Retina (tissue), 1 donor: ENCODE data around the gene S100B.
"Not testable (repeated sequence)": the region's sequence is repeated elsewhere in the genome, so short reads cannot be mapped to it uniquely, and the experiment has no call there.

Source experiments
- DNase-seq: peaks from one replicate; pipeline ENCODE4 v3.0.0-alpha.2; 2016

Gene S100B

DNA sequence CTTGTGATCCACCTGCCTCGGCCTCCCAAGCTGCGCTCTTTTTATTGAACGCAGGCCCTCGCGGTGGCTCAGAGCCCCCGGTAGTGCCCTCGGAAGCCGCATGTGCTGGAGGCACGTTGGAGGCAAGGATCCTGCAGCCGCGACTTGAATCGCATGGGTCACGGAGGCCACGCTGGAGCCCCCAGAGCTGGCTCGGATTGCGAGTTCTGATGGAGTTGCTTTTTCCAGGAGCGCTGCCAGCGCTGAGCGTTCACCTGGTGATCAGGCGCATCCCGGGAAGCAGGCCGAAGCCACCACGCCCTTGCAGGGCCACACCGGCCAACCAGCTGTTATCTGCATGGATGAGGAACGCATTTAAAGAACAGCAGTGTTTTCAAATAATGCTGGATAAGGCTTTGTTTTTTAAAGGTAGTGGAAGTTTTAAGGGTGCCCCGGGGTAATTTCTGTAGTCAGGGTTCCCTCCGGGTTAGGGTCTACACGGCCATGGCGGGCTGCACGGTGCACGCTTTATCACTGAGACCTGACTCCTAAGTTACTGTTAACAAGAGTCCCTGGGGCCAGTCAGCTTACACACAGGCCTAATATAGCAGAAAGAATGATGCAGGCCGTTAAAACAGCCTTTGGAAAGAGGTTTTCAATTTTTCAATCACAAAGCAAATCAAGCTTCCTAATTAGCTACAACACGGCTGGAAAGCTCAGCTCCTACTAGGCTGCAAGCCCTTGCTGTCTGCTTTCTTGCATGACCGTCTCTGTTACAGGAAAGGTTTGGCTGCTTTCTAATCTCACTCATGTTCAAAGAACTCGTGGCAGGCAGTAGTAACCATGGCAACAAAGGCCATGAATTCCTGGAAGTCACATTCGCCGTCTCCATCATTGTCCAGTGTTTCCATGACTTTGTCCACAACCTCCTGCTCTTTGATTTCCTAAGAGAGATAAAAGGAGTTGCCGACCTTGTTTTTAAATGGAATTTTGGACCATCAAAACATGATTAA is 6.0 kb downstream of the S100B start:
- peak; percentile 67 for DNase-seq

DNA sequence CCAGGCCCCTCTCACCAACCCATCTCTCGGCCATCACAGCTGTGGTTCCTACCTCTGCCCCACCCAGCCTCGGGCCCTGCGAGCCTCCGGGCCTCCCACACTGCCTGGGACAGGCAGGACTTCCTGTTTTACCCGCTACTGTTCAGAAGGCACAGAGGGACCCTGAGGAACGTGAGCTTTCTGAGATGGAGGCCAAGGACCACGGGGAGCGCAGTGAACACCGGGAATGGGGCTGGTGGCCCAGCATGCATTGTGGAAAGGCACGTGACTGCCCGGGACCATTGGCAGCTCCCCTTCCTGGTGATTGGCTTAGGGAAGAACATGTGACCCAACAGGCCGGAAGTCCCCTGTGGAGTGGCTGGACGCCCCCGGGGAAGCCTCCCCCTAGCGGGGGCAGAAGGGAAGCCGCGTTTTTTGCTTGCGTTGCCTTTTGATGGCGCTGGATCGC is 7.0 kb downstream of the S100B start:
- DNase-seq: no peak

DNA sequence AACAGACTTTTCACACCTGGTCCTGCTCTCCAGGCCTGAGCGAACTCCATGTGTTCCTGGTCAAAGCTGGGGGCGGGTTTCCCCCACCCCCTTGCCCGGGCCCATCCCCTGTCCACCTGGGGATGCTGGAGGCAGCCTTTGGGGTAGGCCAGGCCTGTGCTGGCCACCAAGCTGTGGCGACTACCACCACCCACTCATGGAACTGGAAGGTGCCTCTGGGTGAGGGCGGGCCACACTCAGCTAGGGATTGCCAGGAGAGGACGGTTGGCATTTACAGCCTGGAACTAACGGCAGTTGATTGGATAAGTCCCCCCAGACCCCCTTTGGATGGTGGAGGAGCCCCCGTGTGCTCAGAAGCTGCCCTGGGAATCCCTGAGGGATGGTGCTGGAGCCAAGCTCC is 7.9 kb downstream of the S100B start:
- DNase-seq: no peak

DNA sequence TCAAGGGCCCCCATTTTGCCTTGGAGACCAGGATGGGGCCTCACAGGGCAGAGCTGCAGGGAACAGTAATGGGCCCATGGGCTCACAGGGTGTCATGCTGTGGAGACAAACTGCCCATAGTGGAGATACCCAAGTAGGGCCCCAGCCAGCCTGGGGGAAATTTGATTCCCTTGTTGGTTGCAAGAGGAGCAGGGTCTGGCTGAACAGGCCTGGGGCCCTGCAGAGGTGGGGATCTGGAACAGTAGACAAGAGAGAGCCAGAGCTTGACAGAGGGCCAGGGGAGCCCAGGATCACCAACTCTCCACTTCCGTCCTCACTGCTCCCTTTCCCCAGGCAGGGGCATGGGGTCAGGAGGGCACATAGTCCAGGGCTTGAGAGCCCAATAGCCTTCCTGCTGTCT is 8.7 kb downstream of the S100B start:
- no peak for DNase-seq

DNA sequence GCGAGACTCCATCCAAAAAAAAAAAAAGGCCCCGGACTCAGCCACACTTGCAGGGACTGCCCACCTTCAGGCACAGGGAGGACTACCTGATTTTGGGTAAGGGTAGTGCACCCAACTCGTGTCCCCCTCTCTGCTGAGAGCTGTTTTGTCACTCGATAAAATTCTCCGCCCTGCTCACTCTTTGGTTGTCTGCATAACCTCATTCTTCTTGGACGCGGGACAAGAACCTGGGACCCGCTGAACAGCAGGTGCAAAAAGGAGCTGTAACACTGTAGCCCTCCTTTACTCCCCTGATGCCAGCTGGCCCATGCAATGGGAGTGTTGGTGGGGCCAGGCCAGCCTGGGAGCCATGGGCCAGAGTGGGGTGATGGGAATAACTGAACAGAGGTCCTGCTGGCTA is 10.6 kb downstream of the S100B start:
- DNase-seq: no peak

DNA sequence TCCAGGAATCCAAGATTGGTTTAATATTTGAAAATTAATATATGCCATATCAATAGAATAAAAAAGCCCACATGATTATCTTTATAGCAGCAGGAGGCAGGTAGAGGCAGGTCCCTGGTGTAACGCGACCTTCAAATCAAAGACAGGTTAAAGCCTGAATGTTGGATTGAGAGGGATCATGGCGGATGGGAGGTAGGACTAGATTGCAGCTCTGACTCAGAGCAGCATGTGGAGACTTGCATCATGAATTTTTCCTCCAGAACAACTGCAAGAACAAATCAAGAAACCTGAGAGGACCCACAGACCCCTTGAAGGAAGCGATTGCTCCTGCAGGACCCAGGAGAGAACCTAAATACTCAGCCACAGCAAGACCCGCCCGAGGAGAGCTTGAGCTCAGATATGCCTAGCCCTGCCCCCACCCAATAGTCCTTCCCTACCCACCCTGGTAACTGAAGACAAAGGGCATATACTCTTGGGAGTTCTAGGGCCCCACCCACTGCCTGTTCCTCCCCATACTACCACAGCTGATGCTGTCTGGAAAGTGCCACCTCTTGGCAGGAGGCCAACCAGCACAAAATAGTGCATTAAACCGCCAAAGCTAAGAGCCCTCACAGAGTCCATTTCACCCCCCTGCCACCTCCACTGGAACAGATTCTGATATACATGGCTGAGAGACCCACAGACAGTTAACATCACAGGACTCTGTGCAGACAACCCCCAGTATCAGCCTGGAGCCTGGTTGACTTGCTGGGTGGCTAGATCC is 19.5 kb downstream of the S100B start:
- no peak for DNase-seq

DNA sequence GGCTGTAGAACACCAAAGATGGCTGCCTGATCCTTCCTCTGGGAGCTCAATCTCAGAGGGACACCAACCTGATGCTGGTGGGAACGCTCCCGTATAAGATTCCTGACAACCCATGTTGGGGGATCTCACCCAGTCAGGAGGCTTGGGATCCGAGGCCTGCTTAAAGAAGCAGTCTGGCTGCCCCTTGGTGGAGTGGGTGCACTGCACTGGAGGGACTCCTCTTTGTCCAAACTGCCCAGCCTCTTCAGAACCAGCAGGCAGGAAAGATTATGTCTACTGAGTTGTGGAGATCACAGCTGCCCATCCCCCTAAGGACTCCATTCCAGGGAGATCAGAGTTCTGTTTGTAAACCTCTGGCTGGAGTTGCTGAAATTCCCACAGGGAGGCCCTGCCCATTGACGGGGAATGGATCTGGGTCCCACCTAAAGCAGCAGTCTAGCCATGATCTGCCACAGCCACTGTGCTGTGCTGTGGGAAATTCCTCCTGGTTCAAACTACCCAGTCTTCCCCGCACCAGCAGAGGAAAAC is 23.0 kb downstream of the S100B start:
- no peak for DNase-seq

DNA sequence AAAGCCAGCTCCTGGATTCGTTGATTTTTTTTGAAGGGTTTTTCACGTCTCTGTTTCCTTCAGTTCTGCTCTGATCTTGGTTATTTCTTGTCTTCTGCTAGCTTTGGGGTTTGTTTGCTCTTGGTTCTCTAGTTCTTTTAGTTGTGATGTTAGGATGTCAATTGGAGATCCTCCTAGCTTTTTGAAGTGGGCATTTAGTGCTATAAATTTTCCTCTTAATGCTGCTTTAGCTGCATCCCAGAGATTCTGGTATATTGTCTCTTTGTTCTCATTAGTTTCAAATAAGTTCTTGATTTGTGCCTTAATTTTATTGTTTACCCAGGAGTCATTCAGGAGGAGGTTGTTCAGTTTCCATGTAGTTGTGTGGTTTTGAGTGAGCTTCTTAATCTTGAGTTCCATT is 25.5 kb downstream of the S100B start:
- not testable (repeated sequence) for DNase-seq

DNA sequence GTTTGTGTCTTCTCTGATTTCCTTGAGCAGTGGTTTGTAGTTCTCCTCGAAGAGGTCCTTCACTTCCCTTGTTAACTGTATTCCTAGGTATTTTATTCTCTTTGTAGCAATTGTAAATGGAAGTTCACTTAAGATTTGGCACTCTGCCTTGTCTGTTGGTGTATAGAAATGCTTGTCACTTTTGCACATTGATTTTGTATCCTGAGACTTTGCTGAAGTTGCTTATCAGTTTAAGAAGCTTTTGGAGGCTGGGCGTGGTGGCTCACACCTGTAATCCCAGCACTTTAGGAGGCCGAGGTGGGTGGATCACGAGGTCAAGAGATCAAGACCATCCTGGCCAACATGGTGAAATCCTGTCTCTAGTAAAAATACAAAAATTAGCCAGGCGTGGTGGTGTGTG is 27.1 kb downstream of the S100B start:
- not testable (repeated sequence) for DNase-seq

DNA sequence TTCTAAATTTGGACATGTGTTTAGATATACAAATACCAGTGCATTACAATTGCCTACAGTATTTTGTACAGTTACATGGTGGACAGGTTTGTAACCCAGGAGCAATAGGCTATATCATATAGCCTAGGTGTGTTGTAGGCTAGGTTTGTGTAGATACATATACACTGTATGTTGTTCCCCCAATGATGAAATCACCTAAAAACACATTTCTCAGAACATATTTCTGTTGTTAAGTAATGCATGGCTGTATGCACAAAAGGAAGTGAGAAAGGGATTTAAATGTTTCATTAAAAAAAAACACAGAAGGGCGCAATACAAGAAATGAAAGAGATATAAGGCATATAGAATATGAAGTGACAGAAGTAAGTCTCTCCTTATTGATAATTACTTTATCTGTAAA is 32.0 kb downstream of the S100B start:
- no peak for DNase-seq

DNA sequence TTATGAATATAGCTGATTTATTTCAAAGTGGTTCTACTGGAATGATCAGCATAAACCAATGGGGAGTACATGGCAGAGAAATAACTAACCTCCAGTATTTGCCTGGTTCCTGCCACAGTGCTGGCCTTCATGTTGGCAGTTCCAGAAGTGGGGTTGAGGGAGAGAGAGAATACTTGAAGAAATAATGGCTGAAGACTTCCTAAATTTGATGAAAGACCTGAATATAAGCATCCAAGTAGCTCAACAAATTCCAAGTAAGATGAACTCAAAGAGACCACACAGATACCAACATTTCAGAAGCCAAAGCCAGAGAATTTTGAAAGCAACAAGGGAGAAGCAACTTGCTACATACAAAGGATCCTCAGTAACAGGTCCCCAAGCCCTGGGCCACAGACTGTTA is 34.3 kb downstream of the S100B start:
- DNase-seq: no peak

DNA sequence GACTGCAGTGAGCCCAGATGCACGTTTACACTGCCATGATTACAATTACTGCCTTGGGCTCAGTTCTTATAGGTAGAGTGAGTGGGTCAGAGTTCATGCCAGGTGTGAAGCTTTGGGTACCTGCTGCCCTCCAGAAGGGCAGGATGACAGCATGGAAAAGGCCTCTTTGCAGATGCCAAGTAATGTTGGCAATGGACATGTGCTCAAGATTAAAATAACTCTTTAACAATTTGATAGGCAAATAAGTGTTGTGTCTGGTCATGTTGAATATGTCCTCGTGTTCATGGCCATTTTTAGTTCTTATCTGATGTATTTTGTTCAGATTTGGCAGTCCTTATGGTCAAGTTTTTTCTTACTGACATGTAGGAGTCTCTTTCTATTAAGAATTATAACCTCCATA is 34.8 kb downstream of the S100B start:
- DNase-seq: no peak

DNA sequence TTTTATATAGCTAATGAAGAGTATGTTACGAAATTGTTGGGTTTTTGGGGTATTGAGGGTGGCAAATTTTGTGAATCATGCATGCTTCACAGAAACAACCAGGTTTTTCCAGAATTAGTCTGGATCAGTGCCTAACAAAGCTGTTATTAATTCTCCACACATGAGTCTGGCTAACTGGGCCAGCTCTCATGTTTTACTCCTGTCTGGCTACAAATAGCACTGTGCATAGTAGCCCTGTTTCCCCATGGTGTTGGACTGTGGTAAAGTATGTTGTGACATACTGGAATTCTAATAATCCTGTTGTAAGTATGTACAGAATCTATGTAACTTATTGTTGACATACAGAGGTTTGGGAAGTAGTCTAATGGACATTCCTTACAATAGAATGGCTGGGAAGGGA is 35.8 kb downstream of the S100B start:
- no peak for DNase-seq

DNA sequence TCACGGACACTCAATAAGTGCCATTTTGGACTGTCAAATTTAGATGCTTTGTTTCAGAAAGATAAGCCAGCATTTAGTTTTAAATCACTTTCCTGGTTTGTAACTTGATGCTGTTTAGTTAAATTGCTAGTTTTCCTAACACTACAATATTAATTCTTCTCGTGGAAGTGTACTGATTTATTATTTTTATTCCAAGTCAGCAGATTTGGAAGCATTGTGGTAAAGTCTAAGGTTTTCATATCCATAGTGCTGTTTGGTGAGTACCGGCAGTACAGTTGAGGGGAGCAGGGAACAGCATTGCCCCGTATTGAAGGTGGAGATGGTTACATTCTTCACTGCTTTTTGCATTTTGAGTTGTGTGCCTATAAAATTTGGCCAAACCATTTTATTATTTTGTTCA is 36.3 kb downstream of the S100B start:
- DNase-seq: no peak

DNA sequence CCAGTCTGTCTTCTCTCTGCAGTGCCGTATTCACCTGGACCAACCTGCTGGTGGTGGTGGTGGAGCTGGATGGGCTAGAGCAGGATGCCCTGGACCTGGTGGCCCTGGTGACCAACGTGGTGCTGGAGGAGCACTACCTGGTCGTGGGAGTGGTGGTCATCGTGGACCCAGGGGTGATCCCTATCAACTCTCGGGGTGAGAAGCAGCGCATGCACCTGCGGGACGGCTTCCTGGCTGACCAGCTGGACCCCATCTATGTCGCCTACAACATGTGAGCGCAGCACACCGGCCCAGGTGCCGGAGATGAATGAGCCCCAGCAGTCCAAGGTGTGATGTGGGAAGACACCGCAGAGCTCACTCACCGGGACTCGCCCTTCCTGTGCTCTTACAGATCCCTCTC is 37.5 kb downstream of the S100B start:
- no peak for DNase-seq

DNA sequence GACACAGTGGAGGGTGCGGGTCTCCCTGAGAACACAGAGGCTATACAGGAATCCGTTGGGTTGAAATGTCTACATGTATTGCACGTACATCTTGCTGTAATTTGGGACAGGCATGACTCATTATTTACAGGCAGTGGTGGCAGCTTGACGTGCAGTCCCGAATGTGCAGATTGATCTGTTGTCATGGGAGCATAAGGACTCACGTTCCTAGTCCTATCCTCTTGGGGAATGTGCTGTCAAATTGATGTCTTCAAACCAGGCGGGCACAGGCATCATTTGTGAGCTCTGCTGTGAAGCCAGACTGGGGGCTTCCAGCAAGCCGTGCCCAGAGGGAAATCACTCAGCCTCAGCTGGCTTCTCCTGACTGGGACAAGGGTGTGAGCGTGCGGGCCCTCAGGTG is 40.5 kb downstream of the S100B start:
- peak; percentile 53 for DNase-seq

DNA sequence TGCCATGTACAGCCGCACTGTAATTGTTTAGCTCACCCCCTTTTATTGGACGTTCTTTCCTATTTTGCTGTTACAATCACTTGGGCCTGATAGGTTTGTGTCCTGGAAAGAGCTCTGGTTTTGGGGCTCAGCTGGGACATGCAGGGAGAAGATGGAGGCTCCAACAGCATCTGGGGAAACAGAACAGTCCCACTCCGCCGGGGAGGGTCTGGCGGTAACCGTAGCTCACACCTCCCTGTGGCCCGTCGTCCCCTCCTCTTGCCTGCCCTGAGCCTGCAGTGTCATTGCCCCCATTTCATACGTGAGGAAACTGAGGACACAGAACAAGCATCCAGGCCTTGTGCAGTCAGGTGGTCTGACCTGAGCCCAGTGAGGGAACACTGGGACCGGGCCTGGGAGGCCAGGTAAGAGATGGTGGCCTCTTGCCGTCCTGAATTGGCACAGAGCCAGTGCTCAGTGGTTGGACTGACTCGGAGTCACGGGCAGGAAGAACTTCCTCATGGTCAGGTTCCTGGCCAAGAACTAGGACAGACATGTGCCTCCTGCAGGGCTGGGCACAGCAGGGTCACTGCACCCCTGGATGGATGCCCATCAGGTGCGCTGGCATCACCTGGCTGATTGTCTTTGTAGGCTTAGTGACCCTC is 41.8 kb downstream of the S100B start:
- no peak for DNase-seq

DNA sequence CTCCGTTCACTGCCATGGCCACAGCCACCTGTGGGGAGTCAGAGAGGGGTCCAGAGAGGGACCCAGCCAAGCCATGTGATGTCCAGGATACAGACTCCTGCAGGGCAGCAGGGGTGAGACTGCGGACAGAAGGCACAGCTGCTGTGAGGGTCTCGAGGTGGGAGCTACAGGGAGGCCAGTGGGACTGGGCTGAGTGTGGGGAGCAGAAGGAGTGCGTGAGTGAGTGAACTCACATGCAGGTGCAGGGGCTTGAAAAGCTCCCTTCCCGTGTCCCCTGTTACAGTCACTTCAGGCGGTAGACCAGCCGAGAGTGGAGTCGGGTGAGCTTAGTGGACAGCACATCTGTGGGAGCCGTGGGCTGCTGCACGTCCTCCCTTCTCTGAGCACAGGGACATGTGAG is 42.4 kb downstream of the S100B start:
- DNase-seq: peak; percentile 10

DNA sequence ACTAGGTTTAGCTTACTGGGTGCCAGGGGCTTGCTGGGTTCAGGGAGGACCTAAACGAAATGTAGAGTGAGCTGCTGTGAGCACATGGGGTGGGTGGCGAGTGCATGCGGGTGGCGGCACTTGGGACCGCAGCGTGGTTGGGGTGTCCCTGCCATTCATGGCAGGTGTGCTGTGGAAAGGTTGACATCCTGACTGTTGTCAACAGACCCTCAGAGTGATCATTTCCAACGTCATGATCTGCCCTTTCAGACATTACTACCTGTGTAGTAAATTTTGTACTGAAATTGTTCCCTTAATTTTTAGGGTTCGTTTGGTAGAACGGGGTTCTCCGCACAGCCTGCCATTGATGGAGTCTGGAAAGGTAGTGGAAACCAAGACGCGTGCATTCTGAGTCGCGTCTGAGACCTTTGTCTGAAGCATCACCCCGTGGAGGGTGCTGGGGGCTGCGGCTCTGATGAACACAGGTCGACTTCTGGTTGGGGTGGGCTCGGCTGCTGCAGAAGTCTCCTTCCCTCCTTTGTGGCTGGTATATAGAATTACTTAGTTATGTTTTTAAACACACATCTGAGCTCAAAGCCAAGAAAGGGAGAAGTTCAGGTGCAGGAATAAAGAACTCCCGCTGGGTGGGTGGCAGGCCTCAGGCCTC is 43.3 kb downstream of the S100B start:
- no peak for DNase-seq

DNA sequence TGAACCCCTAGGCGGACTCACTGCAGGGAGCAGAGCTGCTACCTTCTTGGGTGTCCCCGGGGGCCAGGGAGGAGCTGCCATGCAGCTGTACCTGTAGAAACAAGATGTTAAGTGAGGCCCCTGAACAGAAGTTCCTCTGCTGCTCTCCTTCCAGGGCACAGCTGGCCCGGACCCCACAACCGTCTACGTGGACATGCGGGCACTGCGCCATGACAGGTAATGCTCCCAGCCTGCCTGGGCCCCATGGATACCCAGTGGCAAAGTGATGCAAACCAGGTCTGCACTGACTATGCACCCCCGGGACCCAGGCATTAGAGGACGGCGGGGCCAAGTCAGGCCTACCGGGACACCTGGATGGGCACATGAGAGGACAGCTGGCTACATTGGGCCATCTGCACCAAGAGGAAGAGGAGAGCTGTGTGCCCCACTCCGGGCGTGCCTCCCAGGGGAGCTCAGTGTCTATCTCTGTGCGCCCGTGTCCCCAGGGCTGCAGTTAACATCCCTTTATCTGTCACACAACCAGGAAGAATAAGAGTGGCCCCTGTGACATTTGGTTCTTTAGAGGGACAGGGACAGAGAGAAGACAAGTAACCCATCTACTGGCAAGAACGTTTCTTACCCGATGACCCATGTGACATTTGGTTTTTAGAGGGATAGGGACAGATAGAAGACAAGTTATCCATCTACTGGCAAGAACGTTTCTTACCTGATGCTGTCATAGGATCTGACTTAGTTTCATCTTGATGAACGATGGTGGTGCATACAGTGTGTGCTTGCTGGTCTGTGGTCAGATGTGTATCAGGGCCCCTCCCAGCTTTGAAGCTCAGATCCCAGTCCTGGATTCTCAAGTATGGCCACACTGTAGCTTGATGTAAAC is 44.1 kb downstream of the S100B start:
- DNase-seq: no peak

DNA sequence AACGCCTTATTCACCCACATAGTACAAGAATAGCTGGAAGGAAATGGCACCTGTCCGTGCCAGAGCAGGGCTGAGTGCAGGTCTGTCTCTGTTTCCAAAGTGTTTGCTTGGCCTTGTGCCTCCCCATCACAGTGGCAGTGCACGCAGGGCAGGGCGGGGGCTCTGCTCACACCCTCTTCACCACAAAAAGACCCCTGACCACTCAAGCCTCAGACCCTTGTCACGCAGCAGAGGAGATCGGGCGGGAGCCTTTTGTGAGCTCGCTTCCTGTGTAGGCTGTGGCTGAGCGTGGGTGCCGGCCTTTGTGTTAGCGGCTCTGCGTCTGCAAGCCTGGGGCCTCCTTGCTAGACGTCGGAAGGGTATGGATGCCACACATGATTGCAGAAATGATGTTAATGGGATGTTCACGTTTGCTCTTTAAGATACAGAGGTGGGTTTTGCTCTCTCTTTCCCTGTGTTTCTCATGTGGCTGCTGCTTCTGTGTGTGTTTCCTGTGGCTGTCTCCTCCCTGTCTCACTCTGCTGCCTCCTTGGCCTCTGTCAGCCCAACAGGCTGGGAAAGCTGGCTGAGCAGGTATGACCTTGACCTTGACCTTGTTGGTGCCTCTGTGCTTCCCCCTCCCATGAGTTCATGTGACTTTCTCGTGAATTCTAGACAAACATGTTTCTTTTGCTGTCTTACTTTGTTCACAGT is 45.4 kb downstream of the S100B start:
- DNase-seq: no peak
